Measurements from ENCODE around the gene STIP1.
"Not testable (repeated sequence)": the region's sequence is repeated elsewhere in the genome, so short reads cannot be mapped to it uniquely, and the experiment has no call there.

The STIP1 gene

GRCh38 chr11:64240435-64241240 is 54.7 kb downstream of the STIP1 start, which contains the start of gene FKBP2:
Gene FKBP2 (plus strand): TSS chr11:64241095. CDS start chr11:64242388, 1,293 bp downstream.
- DNase-seq: peak; percentile 98

GRCh38 chr11:64241241-64241490 is 55.2 kb downstream of the STIP1 start:
- peak; percentile 99 for DNase-seq

DNA sequence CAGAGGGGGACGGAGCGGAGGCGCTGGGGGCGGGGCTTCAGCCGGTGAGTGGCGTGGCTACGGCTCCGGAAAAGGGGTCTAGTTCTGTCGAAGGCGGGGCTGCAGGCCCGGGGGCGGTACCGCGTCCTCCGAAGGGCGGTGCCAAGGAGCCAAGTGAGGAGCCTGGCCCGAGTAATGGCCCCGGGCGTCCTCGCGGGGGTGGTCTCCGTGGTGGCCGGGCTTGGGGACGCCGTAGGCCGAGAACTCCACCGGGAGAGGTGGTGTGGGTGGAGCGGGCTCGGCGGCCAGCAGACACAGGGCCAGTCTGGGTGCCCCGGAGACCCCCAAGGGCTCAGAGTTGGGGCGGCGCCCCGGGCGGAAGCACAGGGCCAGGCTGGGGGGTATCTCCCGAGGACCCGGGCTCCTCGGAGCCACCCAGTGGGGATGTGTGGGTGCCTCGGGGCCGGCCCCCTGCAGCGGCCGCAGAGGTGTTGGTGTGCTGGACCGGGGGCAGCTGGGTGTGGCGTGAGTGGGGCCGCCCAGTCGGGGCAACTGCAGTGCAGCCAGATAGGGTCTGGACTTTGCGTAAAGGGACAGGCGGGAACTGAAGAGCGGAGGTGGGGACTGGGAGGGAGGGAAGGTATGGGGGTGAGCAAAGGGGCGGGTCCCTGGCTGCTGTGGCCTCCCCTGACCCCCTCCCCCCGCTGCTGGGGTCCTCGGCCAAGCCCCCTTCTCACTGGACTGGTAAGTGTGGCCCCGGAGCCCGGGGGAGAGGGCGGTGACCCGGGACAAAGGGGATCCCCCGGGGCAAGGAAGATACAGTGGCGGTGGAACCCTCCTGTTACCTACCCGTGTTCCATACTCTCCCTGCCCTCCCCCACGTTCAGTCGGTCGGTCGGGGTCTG is 55.8 kb downstream of the STIP1 start:
- DNase-seq: peak; percentile 42

DNA sequence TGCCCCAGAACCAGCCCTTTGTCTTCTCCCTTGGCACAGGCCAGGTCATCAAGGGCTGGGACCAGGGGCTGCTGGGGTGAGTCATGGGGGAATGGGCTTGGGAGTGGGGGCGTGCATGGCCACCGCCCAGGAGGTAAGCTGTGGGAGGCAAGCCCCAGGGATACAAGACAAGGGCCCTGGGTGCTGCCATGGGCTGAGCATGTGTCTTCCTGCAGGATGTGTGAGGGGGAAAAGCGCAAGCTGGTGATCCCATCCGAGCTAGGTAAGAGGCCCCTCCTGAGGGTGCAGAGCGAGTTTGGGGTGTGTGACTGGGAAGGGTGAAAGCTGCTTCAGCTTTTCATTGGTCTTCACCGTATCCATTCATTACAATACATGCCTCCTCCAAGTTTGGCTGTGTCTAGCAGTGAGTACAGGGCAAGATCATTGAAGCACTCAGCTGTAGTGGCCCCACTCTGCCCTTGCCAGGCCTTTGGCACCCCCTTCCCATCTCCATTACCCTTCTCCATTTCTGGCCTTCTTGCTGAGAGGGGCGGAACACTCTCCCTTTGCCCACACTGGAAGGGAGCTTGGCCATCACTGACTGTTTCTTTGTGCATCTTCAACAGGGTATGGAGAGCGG is 57.4 kb downstream of the STIP1 start:
- no peak for DNase-seq

DNA sequence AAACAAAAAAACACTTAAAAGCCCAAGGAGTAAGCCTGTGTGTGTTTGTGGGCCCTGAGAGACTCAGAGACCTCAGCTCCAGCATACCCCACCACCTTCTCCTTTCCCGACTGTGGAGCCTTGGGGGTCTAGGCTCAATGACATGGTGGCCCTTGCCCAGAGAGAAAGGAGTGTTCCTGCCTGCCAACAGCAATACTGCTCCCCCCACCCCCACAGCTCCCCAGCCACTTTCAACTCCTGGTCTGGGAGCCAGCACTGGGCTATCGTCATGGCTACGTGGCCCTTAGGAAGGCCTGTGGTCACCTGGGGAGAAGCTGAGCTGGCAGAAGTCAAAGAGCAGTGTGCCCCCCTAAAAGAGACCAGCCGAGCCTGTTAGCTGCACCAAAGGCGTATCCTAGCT is 58.1 kb downstream of the STIP1 start:
- no peak for DNase-seq

- DNase-seq: no peak
These were observed 59.0 kb downstream of the STIP1 start for GRCh38 chr11:64244966-64245365.

DNA sequence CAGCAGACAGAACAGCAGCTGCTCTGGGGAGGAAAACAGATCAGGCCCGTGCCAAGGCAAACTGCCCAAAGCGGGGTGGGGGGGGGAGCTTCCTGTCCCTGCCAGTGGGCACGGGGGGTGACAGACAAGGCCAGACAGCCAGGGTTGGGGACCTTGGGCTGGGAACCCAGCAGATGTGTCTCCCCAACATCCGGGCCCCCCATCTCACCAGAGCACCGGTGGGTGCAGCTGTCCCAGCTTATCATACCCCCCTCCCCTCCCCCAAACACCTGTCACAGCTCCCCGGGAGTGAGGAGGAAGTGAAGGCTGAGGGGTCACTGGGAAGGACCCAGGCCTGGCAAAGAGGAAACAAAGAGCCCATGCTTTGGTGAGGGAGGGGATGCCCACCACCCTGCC is 59.4 kb downstream of the STIP1 start:
- peak; percentile 7 for DNase-seq

- peak; percentile 21 for DNase-seq
These were observed 60.0 kb downstream of the STIP1 start for GRCh38 chr11:64245797-64246620.

DNA sequence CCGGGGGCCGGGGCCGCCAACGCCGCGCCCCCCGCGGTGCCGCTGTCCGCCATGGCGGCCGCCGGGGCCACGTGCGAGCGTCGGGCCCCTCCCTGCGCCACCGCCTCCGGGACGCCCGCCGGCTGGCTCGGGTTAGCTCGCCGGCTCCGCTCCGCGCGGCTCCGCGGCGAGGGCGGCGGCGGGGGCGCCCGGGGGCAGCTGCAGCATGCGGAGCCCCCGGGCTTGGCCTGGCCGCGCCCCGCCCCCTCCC is 60.6 kb downstream of the STIP1 start:
- not testable (repeated sequence) for DNase-seq

DNA sequence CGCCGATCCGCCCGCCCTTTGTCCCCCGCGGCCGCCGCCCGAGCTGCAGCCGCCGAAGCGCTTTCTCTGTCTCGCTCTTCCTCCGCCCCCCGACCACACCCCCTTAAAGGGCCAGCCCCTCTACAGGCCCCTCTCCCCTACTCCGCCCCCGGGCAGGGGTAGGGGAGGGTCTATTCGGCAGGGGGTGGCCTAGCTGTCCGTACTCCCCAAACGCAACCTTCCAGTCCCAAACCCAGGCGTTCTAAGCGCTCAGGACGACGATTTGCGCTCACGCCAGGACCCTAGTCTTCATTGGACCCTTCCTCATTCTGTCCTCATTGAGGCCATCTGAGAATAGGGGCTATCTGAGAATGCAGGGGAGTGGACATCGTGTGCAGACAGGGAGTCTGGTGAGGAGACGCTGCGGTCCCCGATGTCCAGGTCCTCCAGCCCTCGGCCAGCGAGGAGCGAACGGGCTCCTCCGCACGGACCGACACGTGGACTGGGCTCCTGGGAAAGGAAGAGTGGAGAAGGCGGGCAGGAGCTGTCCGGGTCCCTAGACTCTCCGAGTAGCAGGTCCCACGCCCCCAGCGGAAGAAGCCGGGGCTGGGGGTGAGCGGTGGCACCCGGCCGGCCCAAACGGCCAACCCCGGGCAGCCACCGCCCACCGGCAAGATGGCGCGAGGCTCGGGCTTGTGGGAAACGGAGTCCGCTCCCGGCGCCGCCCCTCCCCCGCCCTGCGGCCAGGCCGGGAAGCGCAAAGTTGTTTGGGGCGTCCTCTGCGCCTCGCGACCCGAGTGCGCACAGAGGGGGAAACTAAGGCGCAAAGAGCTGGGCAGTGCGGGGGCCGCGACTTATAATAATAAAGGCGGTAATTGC is 61.1 kb downstream of the STIP1 start, which contains the start of gene PPP1R14B:
PPP1R14B (minus strand) TSS at position 73 of the 858 bp plus-strand sequence. CDS start 270 bp downstream, outside the sequence.
- DNase-seq: peak; percentile 82

DNA sequence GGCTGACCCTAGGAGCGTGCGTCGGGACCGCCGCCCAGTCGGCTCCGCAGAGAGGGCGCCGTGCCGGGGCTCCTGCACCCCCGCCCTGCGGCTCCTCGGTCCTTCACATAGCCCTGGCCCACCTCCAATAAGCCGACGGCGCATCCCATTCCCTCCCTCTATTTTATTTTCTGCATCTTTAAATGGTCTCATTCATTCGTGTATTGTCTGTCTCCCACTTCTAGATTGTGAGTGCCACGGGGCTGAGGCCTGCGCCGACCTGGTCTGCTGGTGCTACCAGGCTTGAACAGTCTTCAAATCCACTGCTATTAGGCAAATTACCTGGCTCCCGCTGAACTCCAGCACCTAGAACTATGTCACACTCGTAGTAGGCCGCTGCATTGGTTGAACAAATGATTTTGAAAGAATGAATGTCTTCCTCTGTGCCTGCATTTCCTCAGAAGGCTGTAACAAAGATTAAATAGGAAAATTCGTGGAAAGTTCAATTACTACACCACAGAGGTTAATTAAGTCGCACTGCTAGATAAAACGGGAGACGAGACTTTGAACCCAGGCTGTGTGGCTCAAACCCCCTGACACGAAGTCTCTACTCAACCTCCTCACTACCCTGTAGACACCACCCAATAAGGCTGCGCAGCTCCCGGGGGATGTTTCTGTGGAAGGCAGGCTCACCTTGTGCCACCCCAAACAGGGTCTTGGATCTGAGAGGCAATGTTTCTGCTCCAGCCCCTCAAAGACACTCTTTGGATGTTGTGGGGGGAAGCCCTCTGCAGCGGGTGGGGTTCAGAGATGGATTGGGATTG is 62.0 kb downstream of the STIP1 start:
- DNase-seq: no peak

GRCh38 chr11:64248578-64248977 is 62.6 kb downstream of the STIP1 start:
- no peak for DNase-seq

DNA sequence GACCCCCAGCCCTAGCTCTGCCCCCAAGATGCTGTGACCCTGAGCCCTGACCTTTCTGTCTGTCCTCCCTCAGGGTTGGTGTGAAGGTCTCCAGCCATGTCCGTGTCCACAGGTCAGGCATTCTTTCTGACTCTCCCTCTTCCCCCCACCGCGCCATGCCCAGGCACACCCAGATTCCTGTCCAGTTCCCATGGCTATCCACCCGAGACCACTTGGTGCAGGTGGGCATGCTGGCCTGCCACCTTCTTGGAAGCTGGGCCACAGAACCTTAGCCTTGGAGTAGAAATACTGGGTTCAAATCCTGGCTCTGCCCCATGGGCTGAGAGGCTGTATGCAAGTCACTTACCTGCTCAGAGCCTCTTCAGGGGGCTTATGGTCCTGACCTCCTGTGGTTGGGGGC is 63.1 kb downstream of the STIP1 start:
- DNase-seq: no peak

DNA sequence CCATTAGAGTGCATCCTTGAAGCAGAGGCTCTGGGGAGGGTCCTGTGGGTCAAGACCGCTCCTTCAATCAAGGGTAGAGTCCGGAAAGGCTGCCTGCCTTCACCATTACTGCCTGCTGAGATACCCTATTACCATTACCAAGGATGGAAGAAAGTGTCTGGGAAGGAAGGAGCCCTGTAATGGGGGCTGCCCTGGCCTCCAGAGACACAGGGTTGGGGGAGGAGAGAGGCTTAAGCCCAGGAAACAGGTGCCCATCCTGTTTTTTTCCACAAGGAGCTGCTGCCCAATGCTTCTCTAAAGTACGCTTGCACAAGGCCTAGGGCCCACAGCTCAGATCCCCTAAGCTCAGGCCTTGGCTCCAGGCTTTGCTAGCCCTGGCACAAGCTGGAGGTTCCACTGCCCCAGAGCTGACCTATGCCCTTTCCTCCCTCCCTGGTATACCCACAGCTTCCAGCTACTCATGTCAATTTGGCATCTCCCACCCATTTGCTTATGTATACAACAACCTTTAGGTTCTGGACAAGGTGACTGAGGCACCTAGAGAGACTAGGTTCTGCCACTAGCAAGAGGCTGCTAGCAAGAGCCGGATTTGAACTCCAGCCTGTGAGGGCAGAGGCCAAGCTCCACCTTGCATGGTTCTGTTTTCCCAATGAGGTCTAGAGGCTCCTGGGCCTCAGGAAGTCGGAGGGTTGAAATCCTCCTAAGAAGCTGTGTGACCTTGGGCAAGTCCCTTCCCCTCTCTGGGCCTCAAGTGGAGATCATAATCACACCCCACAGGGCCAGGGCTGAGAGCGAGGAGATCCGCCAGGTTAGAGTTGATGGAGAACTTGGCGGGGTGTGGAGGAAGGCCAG is 63.8 kb downstream of the STIP1 start:
- no peak for DNase-seq

DNA sequence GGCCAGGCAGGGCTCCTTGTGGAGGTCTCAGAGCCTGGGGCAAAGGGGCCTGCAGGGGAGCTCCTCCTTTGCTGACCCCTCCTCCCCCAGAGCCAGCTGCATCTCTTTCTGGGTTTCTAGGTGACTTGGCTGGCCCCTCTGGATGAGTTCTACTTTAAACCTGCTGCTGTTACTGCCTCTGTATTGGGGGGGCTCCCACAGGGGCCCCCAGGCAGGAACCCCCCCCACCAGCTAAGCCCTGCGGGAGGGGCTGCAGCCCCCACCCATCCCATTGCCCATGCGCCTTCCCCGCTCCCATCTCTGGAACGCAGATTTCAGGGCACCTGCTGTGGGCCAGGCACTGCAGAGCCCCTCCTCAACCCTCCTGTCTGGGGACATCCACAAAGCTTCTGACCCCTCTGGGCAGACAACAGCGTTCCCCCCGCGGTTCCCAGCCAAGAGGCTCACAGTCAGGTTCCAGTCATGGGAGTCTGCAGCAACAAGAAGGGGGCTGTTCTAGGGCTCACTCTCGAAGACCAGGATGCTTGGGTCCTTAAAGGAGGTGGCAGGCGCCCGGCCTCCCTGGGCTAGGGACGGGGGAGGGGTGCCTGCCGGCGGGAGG is 64.5 kb downstream of the STIP1 start:
- DNase-seq: no peak

DNA sequence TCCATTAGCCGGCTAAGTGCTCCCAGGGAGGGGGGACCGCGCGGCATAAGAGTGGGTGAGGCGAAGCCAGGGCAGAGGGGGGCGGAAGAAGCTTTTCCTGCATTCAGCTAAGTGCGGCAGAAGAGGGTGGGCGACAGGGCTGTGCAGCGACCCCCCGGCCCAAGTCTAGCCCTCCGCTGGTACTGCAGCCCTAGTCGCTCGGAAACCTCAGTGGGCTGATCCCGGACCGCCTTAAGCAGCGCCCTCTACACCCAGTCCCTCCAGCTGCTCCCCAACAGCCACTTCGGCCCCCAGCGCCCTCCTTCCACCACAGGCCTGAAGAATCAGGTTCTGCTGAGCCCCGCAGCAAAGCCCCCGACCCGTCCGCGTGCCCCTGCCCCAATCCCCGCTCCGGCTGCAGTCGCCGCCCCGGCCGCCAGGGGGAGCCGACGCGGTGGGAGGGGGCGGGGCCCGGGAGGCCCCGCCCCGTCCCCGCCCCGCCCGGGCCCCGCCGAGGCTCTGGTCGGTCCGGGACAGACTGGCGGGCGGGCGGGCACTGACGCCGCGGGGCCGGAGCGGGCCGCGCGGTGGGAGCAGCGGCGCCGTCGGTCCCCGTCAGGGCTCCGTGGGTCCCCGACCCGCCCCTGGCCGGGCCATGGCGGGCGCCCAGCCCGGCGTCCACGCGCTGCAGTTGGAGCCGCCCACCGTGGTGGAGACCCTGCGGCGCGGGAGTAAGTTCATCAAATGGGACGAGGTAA is 65.2 kb downstream of the STIP1 start, which contains the start of gene PLCB3:
PLCB3 (plus strand) TSS at position 515 of the 737 bp plus-strand sequence; CDS start at position 635, 120 bp downstream.
- DNase-seq: peak; percentile 54

DNA sequence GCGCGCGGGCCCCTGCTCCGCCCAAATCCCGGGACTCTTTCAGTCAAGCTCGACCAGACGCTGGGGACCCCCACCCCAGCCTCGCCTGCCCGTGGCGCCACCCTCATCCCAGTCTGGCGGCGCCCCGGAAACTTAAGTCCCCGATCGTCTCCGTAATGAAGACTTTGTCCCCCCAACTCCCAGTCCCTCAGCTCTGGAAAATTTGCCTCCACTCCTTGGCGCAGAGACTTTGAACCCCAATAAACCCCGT is 65.7 kb downstream of the STIP1 start:
- no peak for DNase-seq

- DNase-seq: peak; percentile 16
These were observed 66.3 kb downstream of the STIP1 start for GRCh38 chr11:64252003-64252872.

All from NCI-H774 (cell line).